ENCODE measurements around the gene EPHA7. TPM values are rescaled to one million over a fixed set of nuclear protein-coding genes. Genes with fewer than 3 reads are reported as not detected.

EPHA7 gene
- total RNA-seq, 2 donors from 2014 or later: 2.5 to 5.5 TPM

DNA sequence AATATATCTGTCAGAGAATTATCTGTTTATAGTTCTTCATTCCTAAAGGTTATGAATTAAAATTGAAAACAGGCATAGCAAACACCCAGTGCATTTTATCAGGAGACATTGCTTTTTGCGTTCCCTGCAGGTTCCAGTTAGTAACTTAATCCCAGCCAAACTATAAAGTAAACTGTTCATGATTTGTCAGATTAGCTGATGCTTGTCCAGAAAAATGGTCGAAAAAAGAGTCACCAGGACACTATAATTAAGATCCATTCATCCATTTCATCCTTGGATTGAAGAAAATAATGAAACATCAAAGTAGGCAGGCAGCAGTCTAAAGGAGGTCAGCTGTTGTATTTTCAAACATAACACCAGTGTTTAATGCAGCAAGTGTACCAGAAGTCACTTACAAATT lies 75.9 kb downstream of the EPHA7 start:
- H3K4me1 ChIP-seq (ENCODE audit: control insufficient read depth, insufficient read depth, low read length): no peaks in the 10 kb centered on the region
- H3K27me3 Mint-ChIP-seq (ENCODE audit: insufficient read depth): no peaks in the 10 kb centered on the region
- H3K4me3 Mint-ChIP-seq: no peak overlapping the region
- H3K9me3 Mint-ChIP-seq: no peaks in the 10 kb centered on the region
- no peak overlapping the region for H3K9ac ChIP-seq (ENCODE audit: extremely low read depth, low read length, poor library complexity, severe bottlenecking)
- no peaks in the 10 kb centered on the region for H3K27me3 ChIP-seq (ENCODE audit: control insufficient read depth, insufficient read depth, low read length, poor library complexity, severe bottlenecking)
- H3K9me3 ChIP-seq (ENCODE audit: control insufficient read depth, low read length): no peaks in the 10 kb centered on the region
- TF ChIP-seq, protein P1, sequence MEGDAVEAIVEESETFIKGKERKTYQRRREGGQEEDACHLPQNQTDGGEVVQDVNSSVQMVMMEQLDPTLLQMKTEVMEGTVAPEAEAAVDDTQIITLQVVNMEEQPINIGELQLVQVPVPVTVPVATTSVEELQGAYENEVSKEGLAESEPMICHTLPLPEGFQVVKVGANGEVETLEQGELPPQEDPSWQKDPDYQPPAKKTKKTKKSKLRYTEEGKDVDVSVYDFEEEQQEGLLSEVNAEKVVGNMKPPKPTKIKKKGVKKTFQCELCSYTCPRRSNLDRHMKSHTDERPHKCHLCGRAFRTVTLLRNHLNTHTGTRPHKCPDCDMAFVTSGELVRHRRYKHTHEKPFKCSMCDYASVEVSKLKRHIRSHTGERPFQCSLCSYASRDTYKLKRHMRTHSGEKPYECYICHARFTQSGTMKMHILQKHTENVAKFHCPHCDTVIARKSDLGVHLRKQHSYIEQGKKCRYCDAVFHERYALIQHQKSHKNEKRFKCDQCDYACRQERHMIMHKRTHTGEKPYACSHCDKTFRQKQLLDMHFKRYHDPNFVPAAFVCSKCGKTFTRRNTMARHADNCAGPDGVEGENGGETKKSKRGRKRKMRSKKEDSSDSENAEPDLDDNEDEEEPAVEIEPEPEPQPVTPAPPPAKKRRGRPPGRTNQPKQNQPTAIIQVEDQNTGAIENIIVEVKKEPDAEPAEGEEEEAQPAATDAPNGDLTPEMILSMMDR (conservative IDR thresholded peaks at IDR 0.05): no peak
- H3K36me3 Mint-ChIP-seq (ENCODE audit: low read depth): no peaks in the 10 kb centered on the region
- H3K4me3 ChIP-seq (ENCODE audit: low read length): no peak overlapping the region
- H3K4me1 Mint-ChIP-seq: no peaks in the 10 kb centered on the region
- WGBS, 2 experiments (ENCODE audit: insufficient coverage in 1 of 2, insufficient read length in 1 of 2): 93 to 100% methylated on average over 1 to 2 of the region's 2 CpGs
- DNase-seq: no peak
- no peaks in the 10 kb centered on the region for H3K36me3 ChIP-seq (ENCODE audit: control insufficient read depth, insufficient read depth, low read length)
- H3K27ac Mint-ChIP-seq: no peak overlapping the region
- no peak overlapping the region for H3K27ac ChIP-seq (ENCODE audit: low read depth, low read length)

DNA sequence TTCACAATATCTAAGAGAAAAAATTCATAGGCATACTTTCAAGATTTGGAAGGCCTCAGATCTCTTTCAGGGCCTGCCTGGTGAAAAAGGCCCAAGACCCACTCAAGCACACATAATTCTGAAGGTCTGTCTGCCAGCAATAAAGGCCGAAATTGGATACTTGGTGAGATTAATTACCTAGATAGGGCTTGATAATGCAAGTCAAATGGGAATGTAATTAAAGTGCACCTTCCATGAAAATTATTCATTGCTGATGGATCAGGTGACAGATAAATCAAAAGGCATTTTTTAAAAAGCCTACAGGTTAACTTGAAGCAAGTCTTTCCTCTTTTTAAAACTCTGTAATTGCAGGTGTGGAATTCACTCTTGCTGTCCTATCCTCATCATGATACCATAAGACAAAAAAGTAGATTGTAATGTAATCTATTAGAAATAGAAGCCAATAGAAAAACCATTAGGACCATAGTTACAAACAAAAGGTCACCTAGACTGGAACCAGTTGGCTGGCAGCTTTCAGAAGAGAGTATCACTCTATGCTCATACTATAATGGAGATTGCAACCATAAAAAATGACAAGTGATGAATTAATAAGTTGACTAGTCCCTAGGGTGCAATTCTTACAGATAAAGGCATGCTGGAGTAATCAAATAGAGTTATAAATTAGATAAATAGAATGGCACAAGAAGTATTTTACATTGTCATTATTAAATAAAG lies 77.3 kb downstream of the EPHA7 start:
- H3K4me1 Mint-ChIP-seq: peaks cover 2% of the 10 kb centered on the region
- no peak overlapping the region for H3K4me3 Mint-ChIP-seq
- no peak for DNase-seq
- H3K27me3 Mint-ChIP-seq (ENCODE audit: insufficient read depth): no peaks in the 10 kb centered on the region
- no peaks in the 10 kb centered on the region for H3K4me1 ChIP-seq (ENCODE audit: control insufficient read depth, insufficient read depth, low read length)
- no peak overlapping the region for H3K9ac ChIP-seq (ENCODE audit: extremely low read depth, low read length, poor library complexity, severe bottlenecking)
- 92 to 100% methylated on average over 1 of the region's 1 CpG for WGBS, 2 experiments (ENCODE audit: insufficient coverage in 1 of 2, insufficient read length in 1 of 2)
- H3K9me3 Mint-ChIP-seq: no peaks in the 10 kb centered on the region
- H3K27me3 ChIP-seq (ENCODE audit: control insufficient read depth, insufficient read depth, low read length, poor library complexity, severe bottlenecking): no peaks in the 10 kb centered on the region
- H3K27ac ChIP-seq (ENCODE audit: low read depth, low read length): no peak overlapping the region
- H3K9me3 ChIP-seq (ENCODE audit: control insufficient read depth, low read length): no peaks in the 10 kb centered on the region
- no peaks in the 10 kb centered on the region for H3K36me3 Mint-ChIP-seq (ENCODE audit: low read depth)
- TF ChIP-seq, protein P1 (conservative IDR thresholded peaks at IDR 0.05): no peak
- no peaks in the 10 kb centered on the region for H3K36me3 ChIP-seq (ENCODE audit: control insufficient read depth, insufficient read depth, low read length)
- H3K27ac Mint-ChIP-seq: no peak overlapping the region
- no peak overlapping the region for H3K4me3 ChIP-seq (ENCODE audit: low read length)

DNA sequence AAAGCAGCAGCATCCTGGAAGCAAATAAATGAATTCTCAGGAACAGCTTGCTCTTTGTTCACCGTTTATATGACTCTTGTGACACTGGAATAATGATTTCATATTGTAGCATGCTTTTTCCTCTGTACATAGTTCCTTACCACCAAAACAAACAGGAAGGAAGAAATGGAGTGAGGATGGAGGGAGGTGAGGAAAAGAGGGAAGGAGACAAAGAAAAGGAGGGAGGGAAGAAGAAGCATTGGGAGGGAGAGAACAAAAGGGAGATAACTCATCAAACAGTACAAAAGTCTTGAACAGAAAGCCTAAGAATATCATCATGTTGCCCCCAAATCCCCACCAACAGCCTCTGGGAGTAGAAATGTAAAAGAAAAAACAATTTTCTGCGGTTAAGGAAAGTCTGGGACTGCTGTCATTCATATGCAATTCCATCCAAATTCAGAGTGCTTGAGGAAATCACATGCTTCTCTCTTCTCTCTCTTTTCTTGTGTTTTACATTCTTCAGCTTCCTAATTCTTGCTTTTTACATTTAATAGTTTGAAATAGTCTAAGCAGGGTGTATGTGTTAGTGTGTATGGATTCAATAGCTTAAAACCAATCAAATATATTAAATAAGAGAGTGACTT lies 81.5 kb downstream of the EPHA7 start:
- H3K4me1 ChIP-seq (ENCODE audit: control insufficient read depth, insufficient read depth, low read length): no peaks in the 10 kb centered on the region
- H3K9me3 Mint-ChIP-seq: no peaks in the 10 kb centered on the region
- 68% methylated on average over 2 of the region's 2 CpGs; no CpG with 5 or more reads in 1 of the 2 experiments for WGBS, 2 experiments (ENCODE audit: insufficient coverage in 1 of 2, insufficient read length in 1 of 2)
- H3K9ac ChIP-seq (ENCODE audit: extremely low read depth, low read length, poor library complexity, severe bottlenecking): no peak overlapping the region
- H3K4me3 ChIP-seq (ENCODE audit: low read length): no peak overlapping the region
- no peak overlapping the region for H3K27ac ChIP-seq (ENCODE audit: low read depth, low read length)
- no peaks in the 10 kb centered on the region for H3K9me3 ChIP-seq (ENCODE audit: control insufficient read depth, low read length)
- no peaks in the 10 kb centered on the region for H3K27me3 Mint-ChIP-seq (ENCODE audit: insufficient read depth)
- H3K36me3 ChIP-seq (ENCODE audit: control insufficient read depth, insufficient read depth, low read length): no peaks in the 10 kb centered on the region
- no peak overlapping the region for H3K27ac Mint-ChIP-seq
- no peak overlapping the region for H3K4me3 Mint-ChIP-seq
- H3K4me1 Mint-ChIP-seq: peaks cover 5% of the 10 kb centered on the region
- no peaks in the 10 kb centered on the region for H3K36me3 Mint-ChIP-seq (ENCODE audit: low read depth)
- DNase-seq: no peak
- no peaks in the 10 kb centered on the region for H3K27me3 ChIP-seq (ENCODE audit: control insufficient read depth, insufficient read depth, low read length, poor library complexity, severe bottlenecking)
- TF ChIP-seq, protein P1 (conservative IDR thresholded peaks at IDR 0.05): no peak
